ENCODE results near the gene PCDH1.

GRCh38 chr5:141880961-141881801, 3.0 kb upstream of the PCDH1 start:
- TF ChIP-seq CTCF (conservative IDR thresholded peaks at IDR 0.05; ENCODE audit: low read length): no peak
- TF ChIP-seq EZH2phosphoT487 (IDR thresholded peaks at IDR 0.05; ENCODE audit: borderline replicate concordance): no peak
